ENCODE results near the gene RPRM. TPM values are rescaled to one million over a fixed set of nuclear protein-coding genes. Genes with fewer than 3 reads are reported as not detected.

Gene RPRM
- not detected in 2 replicates for total RNA-seq

DNA sequence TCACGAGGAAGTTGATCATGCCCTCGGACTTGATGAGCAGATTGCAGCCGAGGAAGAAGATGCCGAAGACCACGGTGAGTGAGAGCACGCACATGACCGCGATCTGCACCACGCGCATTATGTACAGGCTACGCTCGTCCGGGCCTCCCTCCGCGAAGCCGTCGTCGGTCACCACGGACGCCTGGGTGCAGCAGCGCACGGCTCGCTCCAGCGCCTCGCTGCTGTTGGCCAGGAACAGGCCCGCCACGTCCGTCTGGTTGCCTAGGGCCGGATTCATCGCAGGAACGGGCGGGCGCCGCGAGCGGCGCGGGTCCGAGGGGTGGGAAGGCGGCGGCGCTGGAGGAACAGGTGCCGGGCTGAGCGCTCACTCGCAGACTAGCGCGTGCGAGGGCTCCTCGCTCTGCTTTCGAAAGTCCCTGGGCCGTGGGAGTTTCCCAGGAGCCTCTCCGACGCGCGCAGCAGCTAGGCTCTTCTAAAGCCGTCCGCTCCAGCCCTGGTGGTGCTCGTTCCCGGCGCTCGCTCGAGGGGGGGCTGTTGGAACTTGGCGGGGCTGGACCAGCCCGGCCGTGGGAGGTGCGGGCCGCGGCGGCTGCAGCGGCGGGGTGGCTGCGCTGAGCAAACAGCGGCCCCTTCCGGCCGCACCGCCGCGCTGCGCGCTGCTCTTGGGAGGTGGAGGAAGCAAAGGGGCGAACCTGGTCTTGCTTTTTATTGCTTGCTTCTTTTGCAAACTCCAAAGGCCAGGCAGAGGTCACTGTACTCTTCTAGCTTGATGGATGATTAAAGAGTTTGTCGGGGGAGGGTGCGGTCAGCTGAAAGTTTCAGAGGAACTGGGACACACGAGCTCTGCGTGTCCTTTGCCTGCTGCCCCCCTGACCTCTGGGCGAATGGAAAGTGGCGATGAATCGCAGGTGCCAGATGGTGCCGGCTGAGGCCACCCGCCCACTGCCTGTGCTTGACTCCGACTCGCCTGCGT lies at the start of gene RPRM:
RPRM (minus strand) TSS at position 474 of the 973 bp plus-strand sequence; CDS start at position 277, 197 bp downstream.

Data from endothelial cell of coronary artery (primary cell).